OCI-LY3 (cell line): Measurements from ENCODE around the gene MYLK.

Experiments
- H2AFZ ChIP-seq: fragments of 200-600, 300-600 bp; shearing (Covaris generic); 2 replicates; pipeline ENCODE4 v1.6.0; 2014; ENCODE audit warnings: antibody characterized with exemption, low read depth, low read length
- H3K27ac ChIP-seq: fragments of 200-600, 300-600 bp; sonication (generic); 2 replicates; pipeline ENCODE4 v1.5.1; 2014; ENCODE audit warnings: mild to moderate bottlenecking, low read length, moderate library complexity, mixed read lengths
- H3K27me3 ChIP-seq: fragments of 200-600, 300-600 bp; sonication (generic); 2 replicates; pipeline ENCODE4 v1.6.1; 2014; ENCODE audit warnings: low read depth, low read length, mixed read lengths
- H3K36me3 ChIP-seq: fragments of 200-600, 300-600 bp; sonication (generic); replicated peaks from 2 replicates; pipeline ENCODE3; 2014; ENCODE audit warnings: low read depth, low read length, mixed read lengths
- H3K4me1 ChIP-seq: fragments of 300-600, 200-600 bp; sonication (generic); 2 replicates; pipeline ENCODE4 v1.6.1; 2014; ENCODE audit warnings: low read length, mixed read lengths
- H3K4me2 ChIP-seq: fragments of 200-600, 300-600 bp; sonication (generic); 2 replicates; pipeline ENCODE4 v1.6.1; 2014; ENCODE audit warnings: low read length, mixed read lengths
- H3K4me3 ChIP-seq: fragments of 300-600, 200-600 bp; sonication (generic); 2 replicates; pipeline ENCODE4 v1.5.1; 2014; ENCODE audit warnings: antibody characterized with exemption, mild to moderate bottlenecking, low read length, moderate library complexity
- H3K79me2 ChIP-seq: fragments of 300-600, 200-600 bp; shearing (Covaris generic); 2 replicates; pipeline ENCODE4 v1.6.1; 2014; ENCODE audit warnings: mild to moderate bottlenecking, low read length, mixed read lengths
- H3K9ac ChIP-seq: fragments of 300-600, 200-600 bp; shearing (Covaris generic); 2 replicates; pipeline ENCODE4 v1.6.0; 2014; ENCODE audit warnings: mild to moderate bottlenecking, low read length, moderate library complexity
- H3K9me3 ChIP-seq: fragments of 200-600, 300-600 bp; shearing (Covaris generic); 2 replicates; pipeline ENCODE4 v1.6.1; 2014; ENCODE audit warnings: low read length, mixed read lengths; ENCODE audit not compliant: insufficient read depth
- H4K20me1 ChIP-seq: fragments of 200-600, 300-600 bp; sonication (generic); 2 replicates; pipeline ENCODE4 v1.6.1; 2016; ENCODE audit warnings: low read length, mixed read lengths; ENCODE audit not compliant: insufficient read depth
- CTCF ChIP-seq: fragments of 200-600, 300-600 bp; sonication (generic); IDR thresholded peaks from 2 replicates; pipeline ENCODE4 v1.5.1; 2014; ENCODE audit warnings: antibody characterized with exemption, low read length, low read depth
- EZH2phosphoT487 ChIP-seq: fragments of 200-600 bp; shearing (Covaris generic); IDR thresholded peaks from 2 replicates; pipeline ENCODE4 v1.6.1; 2018; ENCODE audit warnings: antibody characterized with exemption, mixed run types, low read depth

MYLK gene

GRCh38 chr3:123883701-123884202 is 380 bp downstream of the MYLK start:
- H3K79me2 ChIP-seq, result no peaks in the 10 kb centered on the region
- H3K36me3 ChIP-seq, result no peaks in the 10 kb centered on the region
- H3K9me3 ChIP-seq, result no peaks in the 10 kb centered on the region
- H3K4me3 ChIP-seq, result no peak overlapping the region
- no peak overlapping the region for H2AFZ ChIP-seq
- no peaks in the 10 kb centered on the region for H4K20me1 ChIP-seq
- H3K27me3 ChIP-seq, result no peaks in the 10 kb centered on the region
- H3K27ac ChIP-seq, result no peak overlapping the region
- H3K4me1 ChIP-seq, result no peaks in the 10 kb centered on the region
- TF ChIP-seq CTCF (no peak), EZH2phosphoT487 (no peak)
- H3K9ac ChIP-seq, result no peak overlapping the region
- H3K4me2 ChIP-seq, result no peak overlapping the region

GRCh38 chr3:123883111-123883510 is 1.0 kb downstream of the MYLK start:
- H2AFZ ChIP-seq, result no peak overlapping the region
- H3K9me3 ChIP-seq, result no peaks in the 10 kb centered on the region
- no peaks in the 10 kb centered on the region for H3K4me1 ChIP-seq
- H4K20me1 ChIP-seq, result no peaks in the 10 kb centered on the region
- H3K79me2 ChIP-seq, result no peaks in the 10 kb centered on the region
- H3K9ac ChIP-seq, result no peak overlapping the region
- H3K27ac ChIP-seq, result no peak overlapping the region
- TF ChIP-seq EZH2phosphoT487, result no peak
- TF ChIP-seq CTCF, result no peak
- H3K27me3 ChIP-seq, result no peaks in the 10 kb centered on the region
- no peak overlapping the region for H3K4me2 ChIP-seq
- no peak overlapping the region for H3K4me3 ChIP-seq
- no peaks in the 10 kb centered on the region for H3K36me3 ChIP-seq

- Histone ChIP-seq H3K9me3 (no peaks in the 10 kb centered on the region), H3K36me3 (no peaks in the 10 kb centered on the region), H3K79me2 (no peaks in the 10 kb centered on the region), H3K4me1 (no peaks in the 10 kb centered on the region), H2AFZ (no peak overlapping the region), H3K4me3 (no peak overlapping the region), H4K20me1 (no peaks in the 10 kb centered on the region), H3K4me2 (no peak overlapping the region), H3K9ac (no peak overlapping the region), H3K27me3 (no peaks in the 10 kb centered on the region), H3K27ac (no peak overlapping the region)
- TF ChIP-seq EZH2phosphoT487, result no peak
- TF ChIP-seq CTCF, result no peak
These were observed 2.4 kb downstream of the MYLK start for GRCh38 chr3:123881771-123882170.

GRCh38 chr3:123880998-123881561 is 3.1 kb downstream of the MYLK start:
- no peaks in the 10 kb centered on the region for H3K36me3 ChIP-seq
- H2AFZ ChIP-seq, result no peak overlapping the region
- H4K20me1 ChIP-seq, result no peaks in the 10 kb centered on the region
- H3K9ac ChIP-seq, result no peak overlapping the region
- TF ChIP-seq CTCF (peak; percentile 24), EZH2phosphoT487 (no peak)
- H3K27me3 ChIP-seq, result no peaks in the 10 kb centered on the region
- H3K4me1 ChIP-seq, result no peaks in the 10 kb centered on the region
- no peaks in the 10 kb centered on the region for H3K79me2 ChIP-seq
- no peak overlapping the region for H3K27ac ChIP-seq
- H3K4me3 ChIP-seq, result no peak overlapping the region
- H3K4me2 ChIP-seq, result no peak overlapping the region
- H3K9me3 ChIP-seq, result no peaks in the 10 kb centered on the region
